HL-60/S4 (cell line): ENCODE results near the gene SMIM43.
"Not testable (repeated sequence)": the region's sequence is repeated elsewhere in the genome, so short reads cannot be mapped to it uniquely, and the experiment has no call there.

Experiments used
- in situ Hi-C: fragments of 300-500 bp; cut with MboI; formaldehyde crosslinking; loops from 2 replicates; pipeline ENCODE4 v1.14.3; 2022; ENCODE audit warnings: low sequenced_read_pairs

The SMIM43 gene

DNA sequence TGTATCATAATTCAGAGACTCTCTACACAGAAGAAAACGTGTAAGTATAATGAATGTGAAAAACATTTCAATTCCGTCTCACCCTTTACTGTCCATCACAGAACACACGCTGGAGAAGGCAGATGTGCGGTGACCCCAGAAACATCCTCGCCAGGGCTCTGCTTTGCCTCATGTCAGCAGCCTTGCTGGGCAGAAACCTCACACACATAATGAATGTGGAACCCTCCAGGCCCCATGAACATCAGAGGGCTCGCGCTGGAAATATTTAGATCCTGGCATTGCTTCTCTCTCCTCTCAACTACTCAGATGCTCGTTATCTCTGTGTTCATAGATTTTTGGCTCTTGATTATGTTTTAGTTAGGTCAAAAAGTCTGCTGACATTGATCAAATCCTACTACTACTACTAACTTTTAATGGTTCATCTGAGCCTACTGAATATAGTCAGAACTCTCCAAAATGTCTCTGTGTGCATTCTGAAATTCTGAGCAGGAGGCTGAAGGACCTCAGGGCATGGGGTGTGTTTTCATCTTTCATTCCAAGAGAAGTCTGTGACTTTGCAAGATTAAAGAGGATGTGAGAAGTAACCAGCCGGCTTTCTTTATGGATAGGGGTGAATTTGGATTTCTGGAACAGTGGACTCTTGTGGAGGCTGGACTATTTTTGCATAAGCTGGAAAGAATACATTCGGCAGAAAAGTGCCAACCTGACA is 27.0 kb downstream of the SMIM43 start:
- in situ Hi-C loops = no loop called here

DNA sequence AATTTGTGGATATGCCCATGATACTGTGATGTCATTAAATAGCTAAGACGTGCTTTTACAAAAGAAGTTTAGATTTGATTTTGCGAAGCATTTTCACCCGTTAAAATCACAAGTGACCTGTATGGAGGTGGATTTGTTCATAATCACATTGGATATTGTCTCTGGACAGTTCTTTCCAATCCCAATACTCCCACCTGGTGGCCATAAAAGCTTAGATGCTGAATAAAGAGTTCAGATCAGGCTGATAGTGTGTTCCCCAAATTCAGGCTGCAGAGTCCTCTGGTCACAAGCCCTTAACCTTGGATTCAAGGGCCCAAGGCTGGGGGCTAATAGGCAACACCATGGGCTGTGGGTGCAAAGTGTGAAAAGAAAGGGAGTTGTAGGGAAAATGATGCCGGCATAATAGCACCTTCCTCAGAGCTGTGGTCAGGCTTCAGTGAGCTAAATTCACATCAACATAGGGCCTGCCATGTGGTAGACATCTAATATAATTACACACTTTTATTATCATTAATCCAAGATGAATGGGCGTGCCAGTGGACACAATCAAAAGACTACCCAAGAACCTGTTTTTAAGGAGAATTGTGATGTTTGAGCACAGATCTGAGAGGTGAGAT is 28.1 kb downstream of the SMIM43 start:
- in situ Hi-C loops = no loop called here

DNA sequence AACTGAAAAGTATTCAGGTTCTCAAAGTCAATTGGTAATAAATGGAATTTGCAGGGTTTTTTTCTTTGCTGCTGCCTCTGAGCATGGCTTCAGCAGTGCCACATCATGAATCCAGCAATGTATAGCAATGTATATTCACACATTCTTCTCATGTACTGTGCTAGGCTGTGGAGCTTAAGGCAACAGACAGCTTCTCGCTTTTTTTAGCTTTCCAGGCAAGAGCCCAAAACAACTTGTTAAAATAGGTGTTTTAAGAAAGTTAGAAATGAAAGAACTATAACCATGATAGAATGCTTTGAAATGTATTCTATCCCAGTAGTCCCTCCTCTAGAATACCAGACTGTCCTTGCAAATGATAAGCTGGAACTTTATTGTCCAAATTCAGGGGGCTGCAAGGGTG is 30.4 kb downstream of the SMIM43 start:
- in situ Hi-C loops = no loop called here

DNA sequence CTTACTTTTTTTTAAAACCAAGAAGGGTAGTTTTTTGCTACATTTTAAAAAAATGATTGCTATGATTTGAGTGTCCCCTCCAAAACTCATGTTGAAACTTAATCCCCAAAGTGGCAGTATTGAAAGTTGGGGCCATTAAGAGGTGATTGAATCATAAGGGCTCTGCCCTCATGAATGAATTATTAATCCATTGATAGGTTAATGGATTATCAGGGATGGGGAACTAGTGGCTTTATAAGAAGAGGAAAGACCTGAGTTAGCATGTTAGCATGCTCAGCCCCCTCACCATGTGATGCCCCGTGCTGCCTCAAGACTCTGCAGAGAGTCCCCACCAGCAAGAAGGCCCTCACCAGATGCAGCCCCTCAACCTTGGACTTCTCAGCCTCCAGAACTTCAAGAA is 31.0 kb downstream of the SMIM43 start:
- in situ Hi-C loops = no loop called here

DNA sequence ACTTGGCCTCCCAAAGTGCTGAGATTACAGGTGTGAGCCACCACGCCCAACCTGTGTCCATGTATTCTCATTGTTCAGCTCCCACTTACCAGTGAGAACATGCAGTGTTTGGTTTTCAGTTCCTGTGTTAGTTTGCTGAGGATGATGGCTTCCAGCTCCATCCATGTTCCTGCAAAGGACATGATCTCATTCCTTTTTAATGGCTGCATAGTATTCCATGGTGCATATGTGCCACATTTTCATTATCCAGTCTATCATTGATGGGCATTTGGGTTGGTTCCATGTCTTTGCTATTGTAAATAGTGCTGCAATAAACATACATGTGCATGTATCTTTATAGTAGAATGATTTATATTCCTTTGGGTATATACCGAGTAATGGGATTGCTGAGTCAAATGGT is 35.2 kb downstream of the SMIM43 start:
- in situ Hi-C loops = not testable (repeated sequence)

DNA sequence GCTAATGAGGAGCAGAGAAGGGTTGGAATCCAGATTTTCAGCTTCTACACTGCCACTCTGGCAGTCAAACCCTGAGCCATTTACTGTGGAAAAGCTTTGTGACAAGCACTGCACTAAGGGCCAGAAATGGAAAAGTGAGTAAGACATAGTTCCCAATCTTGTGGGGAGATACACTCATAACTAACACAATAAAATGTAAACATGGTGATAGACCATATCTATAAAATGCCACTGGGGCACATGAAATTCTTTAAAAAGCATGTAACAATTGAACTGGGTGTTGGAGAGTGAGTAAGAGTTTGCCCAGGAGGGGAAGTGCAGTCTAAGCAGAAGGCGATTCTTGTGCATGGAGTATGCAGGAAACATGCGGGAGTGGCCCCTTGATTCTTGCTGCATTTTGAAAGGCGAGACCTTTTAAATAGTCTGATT is 36.2 kb downstream of the SMIM43 start:
- in situ Hi-C loops = no loop called here

DNA sequence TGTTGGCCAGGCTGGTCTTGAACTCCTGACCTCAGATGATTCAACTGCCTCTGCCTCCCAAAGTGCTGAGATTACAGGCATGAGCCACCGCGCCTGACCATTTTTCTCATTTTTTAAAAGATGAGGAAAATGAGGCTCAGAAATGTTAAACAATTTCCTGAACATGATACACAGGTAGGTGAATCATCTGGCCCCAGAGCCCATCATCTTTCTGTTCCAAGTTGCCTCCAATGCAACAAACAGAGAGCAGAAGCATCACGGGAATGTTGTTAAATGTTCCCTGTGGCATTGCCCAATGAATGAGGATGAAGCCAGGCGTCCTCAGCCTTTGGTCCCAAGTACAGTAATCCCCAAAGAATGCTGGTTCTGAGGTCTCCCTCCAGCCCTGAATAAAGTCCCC is 36.9 kb downstream of the SMIM43 start:
- in situ Hi-C loops = no loop called here

DNA sequence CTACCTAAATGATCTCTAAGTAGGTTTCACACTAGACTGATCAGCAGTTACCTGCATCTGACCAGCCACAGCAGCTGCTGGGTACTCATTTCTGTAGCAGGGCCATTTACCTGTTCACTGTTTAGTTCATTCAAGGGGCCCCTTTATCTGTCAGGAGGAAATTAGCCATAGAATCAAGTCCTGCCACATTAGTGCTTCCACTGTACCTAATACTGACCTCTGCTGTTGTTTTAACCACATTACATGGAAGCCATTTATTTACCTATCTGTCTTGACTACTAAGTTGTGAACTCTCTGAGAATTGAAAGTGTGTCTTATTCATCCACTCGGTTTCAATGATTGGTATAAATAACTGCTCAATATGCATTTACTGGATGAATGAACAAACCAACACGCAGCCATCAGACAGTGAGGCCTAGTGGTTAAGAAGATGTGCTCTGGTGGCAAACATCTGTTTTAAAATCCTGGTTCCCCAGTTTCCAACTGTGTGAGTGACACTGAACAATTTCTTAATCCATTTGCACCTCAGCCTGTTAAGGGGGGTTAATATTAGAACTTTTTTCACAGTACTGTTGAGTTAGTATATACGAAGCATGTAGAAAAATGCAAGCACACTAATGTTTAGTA is 38.2 kb downstream of the SMIM43 start:
- in situ Hi-C loops = no loop called here

DNA sequence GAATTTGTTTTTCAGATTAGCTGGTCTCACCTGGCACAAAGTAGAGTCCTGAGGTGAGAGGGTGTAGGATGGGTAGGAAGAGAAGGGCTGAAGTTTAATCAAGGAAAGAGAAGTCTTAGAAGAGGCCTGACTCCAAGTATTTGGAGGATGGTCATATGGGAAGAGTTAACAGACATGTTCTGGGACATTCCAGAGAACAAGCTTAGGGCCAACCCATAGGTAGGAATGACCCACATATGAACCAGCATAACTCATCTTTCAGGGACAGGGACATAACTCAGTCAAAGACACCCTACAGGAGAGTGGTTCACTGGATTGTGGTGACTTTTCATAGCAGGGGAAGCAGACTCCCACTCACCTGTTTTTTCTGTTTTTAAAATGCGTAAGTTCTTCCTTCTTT is 40.3 kb downstream of the SMIM43 start:
- in situ Hi-C loops = no loop called here

DNA sequence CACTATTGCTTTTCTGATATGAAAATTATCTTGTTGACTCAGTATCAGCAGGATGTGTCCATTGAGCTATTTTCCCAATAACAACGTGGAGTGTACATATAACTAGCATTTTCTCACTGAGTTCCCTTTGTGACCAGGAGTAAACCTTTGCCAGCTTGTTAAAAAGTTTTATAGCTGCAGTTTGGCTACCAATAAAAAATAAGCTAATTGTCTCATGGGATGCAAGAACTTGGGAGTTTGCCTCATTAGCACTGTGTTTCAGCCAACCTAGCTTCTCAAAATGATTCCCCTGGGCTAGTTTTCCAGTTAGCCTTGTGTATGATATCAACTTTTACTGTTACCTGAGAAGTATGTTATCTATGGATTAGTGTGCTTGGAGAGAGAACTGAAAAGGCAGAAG is 43.3 kb downstream of the SMIM43 start:
- in situ Hi-C loops = no loop called here

DNA sequence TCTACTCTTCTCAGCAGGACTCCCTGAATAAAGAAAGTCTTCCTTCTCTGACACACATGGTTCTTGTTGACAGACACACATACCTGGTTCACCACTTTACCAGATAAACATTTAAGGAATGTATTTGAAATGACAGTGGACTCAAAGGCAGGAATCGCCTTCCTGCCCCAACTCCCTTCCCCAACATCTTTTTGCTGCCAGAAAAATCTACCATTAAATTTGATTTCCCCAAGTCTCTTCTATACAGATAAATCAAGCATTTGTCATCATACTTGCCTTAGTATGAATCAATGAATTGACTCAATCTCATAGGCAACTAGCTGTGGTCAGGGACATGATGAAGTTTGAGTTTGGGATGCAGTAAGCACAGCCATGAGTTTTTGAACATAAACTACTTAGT is 44.9 kb downstream of the SMIM43 start:
- in situ Hi-C loops = no loop called here

DNA sequence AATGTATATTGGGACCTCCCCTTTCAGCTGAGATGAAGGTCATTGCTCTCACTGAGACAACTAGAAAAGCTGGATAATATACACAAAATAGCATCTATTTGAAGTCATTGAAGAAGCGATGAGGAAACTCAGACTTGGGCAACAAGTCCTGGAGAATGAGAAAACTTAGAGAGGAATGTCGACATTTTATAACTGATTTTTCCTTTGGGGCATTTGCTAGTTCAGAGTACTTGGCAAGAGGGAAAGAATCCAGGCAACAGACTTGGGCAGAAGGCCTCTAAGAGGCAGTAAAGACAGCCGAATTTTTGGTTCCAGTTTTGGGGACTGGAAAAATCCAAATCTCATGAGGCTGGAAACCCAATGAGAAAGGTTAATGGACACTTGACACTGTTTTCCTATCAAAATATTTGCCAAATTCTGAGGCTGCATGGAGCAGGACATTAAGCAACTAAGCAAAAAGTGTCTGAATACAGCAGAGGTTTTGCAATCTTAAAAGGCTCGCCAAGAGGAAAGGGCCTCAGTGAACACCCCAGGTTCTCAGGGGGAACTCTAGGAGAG is 47.2 kb downstream of the SMIM43 start:
- in situ Hi-C loops = no loop called here

DNA sequence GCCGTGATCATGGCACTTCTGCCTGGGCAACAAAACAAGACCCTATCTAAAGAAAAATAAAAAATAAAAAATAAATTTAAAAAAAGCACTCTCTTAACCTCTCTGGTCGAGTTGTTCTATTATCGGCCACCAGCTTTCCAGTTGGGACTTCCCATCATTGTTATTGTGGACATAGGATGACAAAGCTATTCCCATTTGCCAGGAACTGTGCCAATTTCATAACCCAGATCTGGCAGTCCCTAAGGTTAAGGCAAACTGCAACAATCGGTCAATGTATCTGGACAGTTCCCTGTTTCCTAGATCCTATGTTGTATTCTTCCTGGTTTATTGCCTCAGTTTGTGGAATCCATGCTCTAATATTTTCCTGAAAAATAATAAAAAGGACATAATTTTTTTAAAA is 50.4 kb downstream of the SMIM43 start:
- in situ Hi-C loops = no loop called here

DNA sequence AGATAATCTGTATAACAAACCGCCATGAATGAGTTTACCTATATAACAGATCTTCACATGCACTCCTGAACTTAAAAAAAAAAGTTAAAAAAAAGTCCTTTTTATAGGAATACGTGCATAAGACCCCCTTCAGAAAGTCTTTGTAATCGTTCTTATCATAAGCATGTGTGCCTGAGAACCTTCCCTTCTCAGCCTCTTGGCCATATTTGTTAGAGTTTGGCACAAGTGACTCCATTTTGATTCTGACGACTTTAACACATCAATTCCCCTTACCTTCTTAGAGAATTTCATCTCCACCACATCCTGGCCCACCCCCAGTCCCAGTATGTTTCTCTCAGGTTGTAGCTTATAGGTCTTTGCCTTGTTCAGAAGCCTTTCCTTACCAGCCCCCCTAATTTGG is 52.2 kb downstream of the SMIM43 start:
- in situ Hi-C loops = no loop called here

DNA sequence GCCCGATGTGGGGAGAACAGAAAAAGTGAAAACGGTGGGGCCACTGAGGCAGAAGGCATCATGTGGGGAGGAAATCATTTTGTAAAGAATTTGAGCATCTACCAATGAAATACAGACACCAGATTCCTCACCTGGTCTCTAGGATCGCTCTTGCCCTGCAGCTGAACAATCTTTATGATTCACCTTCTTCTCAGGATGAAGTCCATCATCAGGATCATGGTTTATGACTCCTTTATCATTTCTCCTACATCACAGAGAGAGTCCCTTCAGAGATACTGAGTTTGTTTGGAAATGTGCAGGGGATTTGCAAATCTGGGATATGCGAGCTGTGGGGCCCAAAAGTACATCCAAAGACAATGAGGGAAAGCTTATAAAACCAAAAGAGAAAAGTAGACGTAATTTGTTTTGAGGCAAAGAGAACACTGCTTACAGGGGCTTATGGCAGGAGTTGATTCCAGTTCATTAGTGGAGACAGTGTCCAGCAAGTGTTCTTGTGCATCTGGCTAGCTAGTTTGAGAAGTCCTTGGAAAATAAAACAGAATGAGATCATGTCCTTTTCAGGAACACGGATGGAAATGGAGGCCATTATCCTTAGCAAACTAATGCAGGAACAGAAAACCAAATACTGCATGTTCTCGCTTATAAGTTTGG is 52.8 kb downstream of the SMIM43 start:
- in situ Hi-C loops = no loop called here

DNA sequence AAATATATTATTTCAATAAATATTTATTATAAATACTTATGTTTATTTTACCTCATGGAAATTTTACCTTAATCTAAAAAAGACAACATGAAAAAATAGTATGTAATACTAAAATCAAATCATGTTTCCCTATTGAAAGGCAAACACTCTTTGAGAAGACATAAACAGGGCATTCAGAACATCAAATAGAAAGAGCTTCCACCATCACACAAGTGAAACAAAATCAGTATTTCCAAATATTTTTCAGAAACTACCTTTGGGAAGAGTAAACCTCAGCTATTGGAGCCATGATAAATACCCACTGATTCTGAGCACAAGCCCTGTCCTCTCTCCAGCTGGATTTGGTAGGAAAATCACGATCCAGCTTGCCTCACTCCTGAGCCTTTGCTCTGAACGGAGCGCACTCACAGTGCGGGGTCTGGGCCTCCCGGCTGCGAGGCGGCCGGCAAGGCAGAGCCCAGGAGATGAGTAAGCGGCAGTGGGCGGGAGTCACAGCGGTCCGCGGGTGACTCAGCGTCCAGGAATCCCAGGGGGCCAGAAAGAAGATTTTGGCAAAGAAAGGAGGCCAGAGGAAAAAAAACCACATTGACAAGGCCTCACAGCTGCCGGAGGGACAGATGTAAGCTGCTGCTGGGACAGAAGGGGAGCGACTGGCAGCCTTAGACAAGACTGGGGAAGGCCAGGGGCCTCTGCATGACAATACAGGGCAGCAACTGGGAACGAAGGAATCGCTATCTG is 53.5 kb downstream of the SMIM43 start:
- in situ Hi-C loops = no loop called here

DNA sequence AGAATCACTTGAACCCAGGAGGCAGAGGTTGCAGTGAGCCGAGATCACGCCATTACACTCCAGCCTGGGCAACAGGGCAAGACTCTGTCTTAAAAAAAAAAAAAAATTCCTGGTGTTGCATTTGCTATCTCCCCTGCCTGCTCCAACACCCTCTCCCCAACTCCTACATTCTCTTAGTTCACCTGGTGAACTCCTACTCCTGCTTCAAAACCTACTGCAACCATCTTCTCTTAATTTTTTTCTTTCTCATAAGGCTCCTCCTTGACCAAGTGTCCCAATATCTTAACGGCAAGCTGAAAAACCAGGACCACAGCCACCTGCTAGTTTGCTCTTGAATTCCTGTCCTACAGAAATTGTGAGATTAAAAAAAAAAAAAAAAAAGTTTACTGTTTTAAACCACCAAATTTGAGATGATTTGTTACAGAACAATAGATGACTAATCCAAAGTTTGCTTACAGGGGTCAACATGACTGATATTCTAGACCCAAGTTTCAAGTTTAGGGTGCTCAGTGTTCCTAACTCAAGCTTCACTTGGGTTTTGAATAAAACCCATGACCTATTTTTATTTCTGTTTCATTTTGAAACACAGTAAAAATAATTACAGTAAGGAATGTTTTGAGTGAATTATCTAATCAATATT is 55.1 kb downstream of the SMIM43 start:
- in situ Hi-C loops = no loop called here
